Upper lobe of left lung (tissue), 4 donors: ENCODE results near the gene COL8A1.

Experiments
- EP300 ChIP-seq, 4 donors: sonication (generic); formaldehyde crosslinking; IDR thresholded peaks; one replicate each; pipeline ENCODE4 v1.5.1; 2017; ENCODE audit warnings: antibody characterized with exemption in 4 of 4, control low read depth in 2 of 4
- POLR2A ChIP-seq, 4 donors: fragments of 450-650 bp; IDR thresholded peaks; one replicate each; pipeline ENCODE4 v1.5.1; 2016 to 2017; ENCODE audit warnings: antibody characterized with exemption in 4 of 4, mild to moderate bottlenecking in 2 of 4
- POLR2AphosphoS5 ChIP-seq, 2 donors: sonication (generic); formaldehyde crosslinking; IDR thresholded peaks; one replicate each; pipeline ENCODE4 v1.5.1; 2017; ENCODE audit warnings: antibody characterized with exemption in 2 of 2
- TF ChIP-seq, protein P1 (sequence below), 6 experiments: fragments of 450-650 bp in 4 of 6; fragments of 200-600 bp in 2 of 6; sonication (generic) in 2 of 6; IDR thresholded peaks; one replicate each; pipeline ENCODE4 v1.5.1; 2016 to 2019; ENCODE audit warnings: antibody characterized with exemption in 6 of 6

DNA sequence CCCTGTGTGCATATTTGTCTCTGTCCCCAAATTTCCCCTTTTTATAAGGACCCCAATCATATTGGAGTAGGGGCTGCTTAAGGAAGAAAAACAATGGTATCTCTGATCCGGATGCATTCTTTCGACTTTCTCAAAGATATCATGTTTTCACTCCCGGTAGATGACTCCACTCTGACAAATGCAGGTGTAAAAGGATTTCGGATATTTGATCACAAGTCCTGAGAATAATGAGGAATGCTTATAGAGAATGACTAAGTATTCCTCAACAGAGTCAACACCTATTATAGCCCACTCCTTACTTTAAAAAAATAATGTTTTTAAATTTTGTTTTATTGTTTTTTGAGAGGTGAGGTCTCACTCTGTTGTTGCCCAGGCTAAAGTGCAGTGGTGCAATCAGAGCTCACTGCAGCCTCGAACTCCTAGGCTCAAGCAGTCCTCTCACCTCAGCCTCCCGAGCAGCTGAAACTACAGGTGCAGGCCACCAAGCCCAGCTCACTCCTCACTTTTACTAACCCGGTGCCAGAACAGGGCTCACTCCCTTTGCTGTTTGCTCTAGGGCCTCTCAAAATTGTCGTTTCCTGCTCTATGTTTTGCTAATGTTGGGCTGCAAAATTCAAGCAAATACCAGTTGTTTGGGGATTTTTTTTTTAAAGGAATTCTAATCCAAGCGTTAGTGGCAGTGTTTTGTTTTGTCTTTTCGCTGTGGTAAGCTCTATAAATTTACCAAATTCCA, 24.6 kb downstream of the COL8A1 start:
- TF ChIP-seq POLR2A (IDR thresholded peaks at IDR 0.05) = no peak
- TF ChIP-seq, protein P1, sequence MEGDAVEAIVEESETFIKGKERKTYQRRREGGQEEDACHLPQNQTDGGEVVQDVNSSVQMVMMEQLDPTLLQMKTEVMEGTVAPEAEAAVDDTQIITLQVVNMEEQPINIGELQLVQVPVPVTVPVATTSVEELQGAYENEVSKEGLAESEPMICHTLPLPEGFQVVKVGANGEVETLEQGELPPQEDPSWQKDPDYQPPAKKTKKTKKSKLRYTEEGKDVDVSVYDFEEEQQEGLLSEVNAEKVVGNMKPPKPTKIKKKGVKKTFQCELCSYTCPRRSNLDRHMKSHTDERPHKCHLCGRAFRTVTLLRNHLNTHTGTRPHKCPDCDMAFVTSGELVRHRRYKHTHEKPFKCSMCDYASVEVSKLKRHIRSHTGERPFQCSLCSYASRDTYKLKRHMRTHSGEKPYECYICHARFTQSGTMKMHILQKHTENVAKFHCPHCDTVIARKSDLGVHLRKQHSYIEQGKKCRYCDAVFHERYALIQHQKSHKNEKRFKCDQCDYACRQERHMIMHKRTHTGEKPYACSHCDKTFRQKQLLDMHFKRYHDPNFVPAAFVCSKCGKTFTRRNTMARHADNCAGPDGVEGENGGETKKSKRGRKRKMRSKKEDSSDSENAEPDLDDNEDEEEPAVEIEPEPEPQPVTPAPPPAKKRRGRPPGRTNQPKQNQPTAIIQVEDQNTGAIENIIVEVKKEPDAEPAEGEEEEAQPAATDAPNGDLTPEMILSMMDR (IDR thresholded peaks at IDR 0.05) = no peak
- TF ChIP-seq EP300 (IDR thresholded peaks at IDR 0.05) = no peak
- TF ChIP-seq POLR2AphosphoS5 (IDR thresholded peaks at IDR 0.05) = no peak
